Activated naive CD4-positive, alpha-beta T cell treated with Interleukin-2 at 50 U/mL for 16 hours (primary cell): ENCODE data around the gene MAGI1.
"Not testable (repeated sequence)": the region's sequence is repeated elsewhere in the genome, so short reads cannot be mapped to it uniquely, and the experiment has no call there.

ENCODE experiments used
- DNase-seq: peaks from one replicate; pipeline ENCODE4 v3.0.0-alpha.2; 2020

The MAGI1 gene

DNA sequence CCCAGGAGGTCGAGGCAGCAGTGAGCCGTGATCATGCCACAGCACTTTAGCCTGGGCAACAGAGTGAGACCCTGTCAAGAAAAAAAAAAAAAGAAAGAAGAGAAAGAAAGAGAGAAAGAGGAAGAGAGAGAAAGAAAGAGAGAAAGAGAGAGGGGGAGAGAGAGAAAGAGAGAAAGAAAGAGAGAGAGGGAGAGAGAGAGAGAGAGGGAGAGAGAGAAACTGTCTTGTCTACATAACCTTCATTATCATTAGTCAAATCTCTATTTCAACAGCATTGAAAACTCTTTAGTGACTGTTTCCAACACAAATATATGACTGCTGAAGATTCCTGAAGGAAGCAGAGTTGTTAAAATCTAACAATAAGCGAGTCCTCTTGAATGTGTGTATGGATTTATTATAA, 304.3 kb downstream of the MAGI1 start:
- no peak for DNase-seq

DNA sequence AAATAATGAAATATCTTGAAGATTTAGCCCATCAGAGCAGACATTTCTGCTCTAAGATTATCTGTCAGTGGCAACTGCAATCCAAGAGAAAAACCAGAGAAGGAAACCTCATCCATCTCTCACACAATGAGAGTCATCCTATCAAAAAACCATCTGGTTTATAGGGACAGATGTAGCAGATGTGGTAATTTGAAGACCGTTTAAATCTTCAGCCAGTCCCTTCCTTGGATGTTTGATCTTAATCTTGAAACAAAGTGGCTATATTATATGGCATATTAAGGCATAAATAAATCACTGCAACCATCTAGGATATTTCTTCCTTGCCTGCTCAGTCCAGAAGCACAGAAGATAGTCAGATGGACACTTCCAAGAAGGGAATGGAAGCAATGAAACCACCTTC, 305.3 kb downstream of the MAGI1 start:
- no peak for DNase-seq

- no peak for DNase-seq
Measured at GRCh38 chr3:65732051-65732935, 306.4 kb downstream of the MAGI1 start.

DNA sequence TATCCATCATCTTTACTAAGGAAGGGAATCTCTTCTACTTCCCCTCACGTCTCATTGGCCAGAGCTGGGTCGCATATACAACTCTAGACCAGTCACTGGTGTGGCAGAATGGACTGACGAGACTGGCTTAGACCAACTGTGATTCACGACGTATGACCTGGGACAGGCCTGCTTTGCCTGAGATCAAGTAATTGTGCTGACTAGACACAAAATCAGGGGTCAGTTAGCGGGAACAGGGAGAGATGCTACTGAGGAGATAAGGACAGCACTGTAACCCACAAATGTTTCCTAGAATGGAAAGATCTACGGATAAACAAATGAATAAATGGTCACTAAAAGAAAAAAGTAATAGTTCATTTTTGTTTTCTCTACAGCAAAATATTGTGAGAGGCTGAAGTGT, 308.3 kb downstream of the MAGI1 start:
- DNase-seq = no peak

- DNase-seq = no peak
Measured at GRCh38 chr3:65729973-65730372, 308.7 kb downstream of the MAGI1 start.

DNA sequence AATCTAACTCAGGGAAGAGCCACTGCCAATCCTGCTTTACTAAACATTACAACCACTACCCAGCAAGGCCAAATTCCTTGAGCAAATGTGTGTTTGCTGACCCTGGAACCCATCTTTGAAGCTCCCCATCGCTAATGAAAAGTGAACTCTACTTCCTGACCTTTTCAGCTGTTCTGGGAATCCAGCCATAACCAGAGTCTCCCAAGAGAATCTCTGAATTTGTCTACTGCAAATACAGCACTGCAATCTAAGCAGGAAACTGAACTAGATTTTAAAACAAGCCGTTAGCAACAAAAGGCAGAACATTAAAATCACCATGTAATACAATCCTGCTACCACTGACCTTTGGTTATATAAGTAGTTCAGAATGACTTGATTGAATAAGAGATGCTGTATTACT, 309.2 kb downstream of the MAGI1 start:
- no peak for DNase-seq

DNA sequence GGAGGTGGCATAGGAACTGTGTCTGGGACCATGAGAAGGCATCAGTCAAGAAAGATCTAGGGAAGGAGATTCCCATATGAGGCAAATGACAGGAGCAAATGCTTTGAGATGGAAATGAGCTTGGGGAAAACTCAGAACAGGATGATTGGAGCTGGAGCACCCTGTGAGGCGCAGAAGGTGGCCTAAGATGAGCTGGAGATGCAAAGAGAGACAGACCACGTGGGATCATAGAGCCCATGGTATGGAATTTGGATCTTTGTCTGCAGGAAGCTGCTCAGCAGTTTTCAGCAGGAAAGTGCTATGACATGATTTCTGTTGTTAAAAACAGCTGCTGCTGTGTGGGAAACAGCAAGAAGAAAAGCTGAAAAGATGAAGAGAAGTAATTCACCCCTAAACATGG, 310.6 kb downstream of the MAGI1 start:
- no peak for DNase-seq

GRCh38 chr3:65723985-65724384, 314.7 kb downstream of the MAGI1 start:
- DNase-seq = no peak

DNA sequence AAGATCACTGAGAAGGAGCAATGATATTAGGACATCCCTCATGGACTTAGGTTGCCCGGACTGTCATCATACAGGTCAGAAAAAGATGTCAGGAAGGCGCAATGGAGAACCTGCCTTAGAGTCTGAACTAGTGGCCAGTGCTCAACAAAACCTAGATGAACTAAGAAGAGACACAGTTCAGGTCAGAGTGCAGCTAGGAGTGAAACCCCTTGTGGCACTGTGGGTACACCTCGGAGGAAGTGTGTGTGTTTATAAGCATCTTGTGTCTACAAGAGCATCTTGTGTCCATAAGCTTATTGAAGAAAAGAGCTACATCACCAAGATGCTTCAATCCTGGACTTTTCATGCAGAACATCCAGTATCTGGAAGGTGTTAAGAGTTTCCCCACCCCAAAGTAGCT, 315.7 kb downstream of the MAGI1 start:
- DNase-seq = no peak

- no peak for DNase-seq
Measured at GRCh38 chr3:65720989-65721737, 317.6 kb downstream of the MAGI1 start.

- DNase-seq = not testable (repeated sequence)
Measured at GRCh38 chr3:65719639-65720038, 319.1 kb downstream of the MAGI1 start.

- DNase-seq = no peak
Measured at GRCh38 chr3:65717676-65718346, 320.9 kb downstream of the MAGI1 start.

GRCh38 chr3:65716071-65716751, 322.5 kb downstream of the MAGI1 start:
- DNase-seq = no peak

DNA sequence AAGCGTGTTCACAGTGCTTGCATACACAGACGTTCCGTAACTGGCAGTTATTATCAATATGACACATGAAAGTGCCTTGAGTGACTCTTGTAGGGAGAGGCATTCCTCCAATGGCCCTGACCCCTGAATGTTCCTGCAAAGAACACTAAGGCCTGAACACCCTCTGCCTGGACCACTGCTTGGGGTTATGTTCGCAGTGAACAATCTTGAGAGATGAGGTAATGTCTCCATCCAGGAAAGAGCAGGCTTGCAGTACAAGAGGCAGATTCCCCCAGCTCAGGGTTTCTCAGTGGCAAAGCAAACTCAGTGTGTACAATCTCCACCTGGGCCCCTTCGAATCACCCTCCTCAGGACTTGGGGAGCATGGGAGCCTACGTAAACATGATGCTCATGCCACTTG, 324.6 kb downstream of the MAGI1 start:
- DNase-seq = no peak

- no peak for DNase-seq
Measured at GRCh38 chr3:65713016-65713415, 325.7 kb downstream of the MAGI1 start.

DNA sequence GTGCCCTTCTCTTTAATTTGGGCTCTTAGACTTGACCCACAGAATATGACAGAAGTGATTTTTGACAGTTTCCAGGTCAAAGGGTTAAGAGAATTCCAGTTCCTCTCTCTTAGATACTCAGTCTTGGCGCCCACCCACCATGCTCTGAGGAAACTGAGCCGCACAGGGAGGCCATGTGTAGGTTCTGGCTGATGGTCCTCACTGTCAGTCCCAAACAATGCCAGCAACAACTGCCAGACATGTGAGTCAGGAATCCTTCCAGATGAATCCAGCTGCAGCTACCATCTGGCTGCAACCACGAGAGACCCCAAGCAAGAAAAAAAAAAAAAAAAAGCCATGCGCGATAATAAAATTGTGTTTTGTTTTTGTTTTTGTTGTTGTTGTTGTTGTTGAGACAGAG, 326.6 kb downstream of the MAGI1 start:
- DNase-seq = no peak

DNA sequence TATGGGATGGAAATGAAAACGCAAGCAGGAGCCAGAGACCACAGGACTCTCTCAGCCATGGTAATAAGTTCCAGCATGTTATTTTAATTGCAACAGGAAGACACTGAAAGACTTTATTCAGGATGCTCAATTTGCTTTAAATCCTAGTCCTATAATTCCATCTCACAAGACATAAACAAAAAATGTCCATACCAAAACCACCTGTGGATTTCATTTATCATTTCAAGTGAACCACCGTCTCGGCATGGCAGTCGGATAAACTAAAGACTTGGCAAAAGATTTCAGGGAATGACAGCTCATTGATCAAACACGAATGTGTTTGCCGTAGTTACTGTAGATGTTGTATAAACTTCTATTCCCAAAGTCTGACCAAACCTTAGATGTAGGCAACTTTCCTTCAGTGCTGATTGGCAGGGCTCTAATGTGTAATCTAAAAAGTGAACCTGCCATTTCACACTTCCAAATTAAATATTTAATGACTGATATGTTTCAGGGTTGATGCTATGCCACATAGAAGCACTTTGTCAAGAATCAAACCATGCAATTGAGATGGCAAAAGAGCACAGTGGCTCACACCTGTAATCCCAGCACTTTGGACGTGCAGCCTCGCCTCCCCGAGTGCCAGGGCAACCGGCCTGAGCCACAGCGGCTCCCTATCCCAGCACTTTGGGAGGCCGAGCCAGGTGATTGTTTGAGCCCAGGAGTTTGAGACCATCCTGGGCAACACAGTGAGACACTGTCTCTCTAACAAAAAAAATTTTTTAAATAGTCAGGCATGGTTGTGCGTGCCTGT, 331.7 kb downstream of the MAGI1 start:
- no peak for DNase-seq

DNA sequence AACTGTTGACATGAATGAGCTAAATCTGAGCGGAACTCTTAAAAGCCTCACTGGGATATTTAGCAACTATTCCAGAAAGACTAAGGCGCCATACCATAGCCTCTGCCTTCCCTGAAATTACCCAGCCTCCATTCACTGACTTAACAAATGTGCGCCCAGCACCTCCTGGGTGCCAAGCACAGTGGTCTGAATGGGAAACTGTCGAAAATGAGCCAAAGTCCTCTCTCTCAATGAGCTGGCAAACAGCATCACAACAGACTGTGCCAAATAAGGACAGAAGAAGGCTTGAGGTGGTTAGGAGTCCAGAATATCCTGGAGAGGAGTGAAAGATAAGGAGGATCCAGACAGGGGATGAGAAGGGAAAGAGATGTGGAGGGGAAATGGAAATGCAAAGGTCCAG, 332.4 kb downstream of the MAGI1 start:
- DNase-seq = no peak

DNA sequence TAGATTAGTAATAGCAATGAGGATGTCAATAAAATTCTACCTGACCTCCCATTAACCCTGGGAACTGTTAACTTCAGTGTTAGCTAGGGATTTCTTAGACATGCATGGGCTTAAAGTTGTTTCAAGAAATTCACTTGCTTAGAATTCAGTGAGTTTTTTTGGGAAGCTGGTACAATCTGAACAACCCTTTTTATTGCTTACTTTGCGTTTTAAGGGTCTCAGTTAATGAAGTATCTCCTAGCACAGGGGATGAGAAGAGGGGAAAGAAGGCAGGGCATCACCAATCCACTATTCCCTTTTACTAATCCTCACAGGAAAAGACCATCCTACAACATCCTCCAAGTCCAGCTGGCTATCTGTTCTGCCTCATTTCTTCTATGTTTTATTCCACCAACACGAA, 334.9 kb downstream of the MAGI1 start:
- DNase-seq = no peak

DNA sequence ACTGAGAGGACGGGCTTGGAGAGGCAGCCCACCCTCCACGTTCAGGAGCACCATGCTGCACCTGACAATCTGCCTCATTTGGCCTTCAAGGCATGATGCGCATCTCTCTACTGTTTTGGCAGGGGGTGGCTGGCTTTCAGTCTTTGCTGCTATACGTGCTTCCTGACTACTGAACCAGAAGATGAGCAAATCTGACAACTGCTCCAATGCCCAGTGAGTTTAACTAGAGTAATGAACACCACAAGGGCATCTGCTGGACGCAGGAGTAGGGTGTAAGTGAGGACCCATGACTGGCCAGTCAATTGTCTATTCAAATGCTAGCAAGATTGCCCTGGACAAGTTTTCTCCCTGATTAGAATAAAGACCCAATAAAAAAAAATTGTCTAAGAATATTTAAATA, 335.7 kb downstream of the MAGI1 start:
- no peak for DNase-seq

- DNase-seq = no peak
Measured at GRCh38 chr3:65702202-65702601, 336.5 kb downstream of the MAGI1 start.

DNA sequence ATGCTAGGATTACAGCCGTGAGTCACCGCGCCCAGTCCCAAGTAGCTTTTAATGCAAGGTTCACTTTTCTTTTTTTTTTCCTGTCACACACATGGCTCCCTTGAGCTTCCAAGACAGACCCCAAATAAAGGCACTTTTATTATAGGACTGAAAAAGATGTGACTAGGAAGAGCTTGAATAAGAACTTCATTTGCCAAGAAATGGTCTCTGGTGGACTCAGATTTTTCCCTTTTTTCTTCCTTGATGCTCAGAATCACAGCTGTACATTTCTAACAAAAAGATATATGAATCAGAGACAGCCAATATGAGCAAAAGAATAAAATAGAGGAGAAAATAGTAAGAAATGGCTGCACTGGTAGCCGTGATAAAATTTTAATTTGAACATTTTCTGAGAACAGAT, 337.2 kb downstream of the MAGI1 start:
- no peak for DNase-seq
